Stimulated activated CD4-positive, alpha-beta T cell treated with anti-CD3 and anti-CD28 coated beads, Interleukin-2, amount 100 ng/mL, for 48 hours (primary cell): ENCODE data around the gene FAM219B.
A peak's percentile ranks its signal among the peaks of the same experiment; 100 is the strongest.
"Not testable (repeated sequence)": the region's sequence is repeated elsewhere in the genome, so short reads cannot be mapped to it uniquely, and the experiment has no call there.

ENCODE experiments used
- DNase-seq, 2 donors: peaks; one replicate each; pipeline ENCODE4 v3.0.0-alpha.2; 2020

The FAM219B gene

DNA sequence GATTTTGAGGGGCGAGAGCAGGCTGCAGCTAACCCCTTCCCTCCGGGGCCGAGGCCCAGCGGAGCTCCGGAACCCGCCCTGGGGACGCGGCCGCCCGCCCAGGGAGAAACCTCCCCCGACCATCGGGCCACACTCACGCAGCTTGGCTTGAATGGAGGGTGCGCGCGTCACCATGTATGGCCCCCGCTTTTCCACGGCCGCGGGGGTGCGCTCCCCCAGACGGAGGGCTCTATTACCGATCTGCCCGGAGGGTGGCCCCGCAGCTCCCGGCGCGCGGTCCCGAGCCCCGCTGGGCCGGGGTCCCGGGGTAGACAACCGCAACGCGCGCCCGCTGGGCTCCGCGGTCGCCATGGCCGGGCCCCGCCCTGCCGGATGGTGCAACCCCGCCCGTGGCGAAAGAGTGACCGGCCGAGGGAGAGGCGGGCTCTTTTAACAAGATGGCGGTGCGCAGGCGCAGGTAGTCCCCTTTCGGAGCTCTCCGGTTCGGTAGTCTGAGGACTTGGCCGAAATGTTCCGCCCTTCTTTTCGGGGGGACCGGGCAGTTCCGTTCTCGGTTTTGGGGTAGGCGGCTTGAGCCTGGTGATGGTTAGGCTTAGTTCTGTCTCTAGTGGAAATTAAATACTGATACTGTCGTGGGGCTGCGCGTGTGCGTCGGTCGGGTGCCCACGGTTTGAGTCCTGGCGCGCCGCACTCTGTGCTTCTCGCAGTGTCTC, at the start of gene FAM219B:
TSS of gene FAM219B (minus strand) at position 402 of the 713 bp plus-strand sequence. CDS start at position 351, 51 bp downstream.
- DNase-seq: peak; percentile 72 to 74

GRCh38 chr15:74955796-74956647, 49.4 kb upstream of the FAM219B start:
- peak; percentile 61 to 73 for DNase-seq

- no peak for DNase-seq
Measured at GRCh38 chr15:74955017-74955416, 48.4 kb upstream of the FAM219B start.

GRCh38 chr15:74954515-74954914, 47.9 kb upstream of the FAM219B start:
- no peak for DNase-seq

GRCh38 chr15:74951006-74951405, 44.4 kb upstream of the FAM219B start:
- DNase-seq: no peak

DNA sequence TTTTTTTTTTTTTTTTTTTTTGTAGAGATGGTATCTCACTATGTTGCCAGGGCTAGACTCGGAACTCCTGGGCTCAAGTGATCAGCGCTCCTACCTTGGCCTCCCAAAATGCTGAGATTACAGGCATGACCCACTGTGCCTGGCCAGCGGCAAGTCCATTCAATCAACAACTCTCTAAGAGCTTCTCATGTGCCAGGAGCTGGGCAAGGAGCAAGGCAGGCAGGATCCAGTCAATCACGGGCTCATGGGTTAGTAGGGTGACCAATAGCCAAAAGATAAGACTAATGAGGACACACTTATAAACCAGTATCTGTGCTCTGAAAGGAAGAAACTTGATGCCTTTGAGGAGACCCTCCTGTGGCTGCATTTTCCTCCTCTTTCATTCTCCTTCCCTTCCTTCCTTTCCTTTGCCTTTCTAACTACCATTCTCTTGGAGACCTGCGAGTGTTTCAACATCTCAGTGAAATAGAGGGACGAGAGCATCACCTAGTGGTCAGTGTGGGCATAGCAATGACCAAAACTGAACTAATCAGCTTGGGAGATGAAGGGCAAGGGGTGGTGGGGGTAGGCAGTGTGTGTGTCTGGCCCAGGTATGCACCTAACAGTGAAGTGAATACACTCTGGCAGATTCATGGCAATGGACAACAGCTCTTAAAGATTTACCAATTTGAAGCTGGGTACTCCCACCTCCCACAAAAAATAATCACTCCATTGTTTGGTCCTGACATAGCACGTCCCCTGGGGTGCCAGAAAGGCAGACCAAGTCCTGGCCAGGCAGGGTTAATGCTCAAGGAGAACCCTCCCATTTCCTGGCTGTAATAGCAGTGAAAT, 43.6 kb upstream of the FAM219B start:
- DNase-seq: peak; percentile 77 to 83

GRCh38 chr15:74937590-74938371, 31.1 kb upstream of the FAM219B start, which contains the start of gene COX5A:
TSS of gene COX5A (minus strand) at chr15:74938073. CDS start at chr15:74938014, 59 bp downstream.
- peak; percentile 85 to 90 for DNase-seq

DNA sequence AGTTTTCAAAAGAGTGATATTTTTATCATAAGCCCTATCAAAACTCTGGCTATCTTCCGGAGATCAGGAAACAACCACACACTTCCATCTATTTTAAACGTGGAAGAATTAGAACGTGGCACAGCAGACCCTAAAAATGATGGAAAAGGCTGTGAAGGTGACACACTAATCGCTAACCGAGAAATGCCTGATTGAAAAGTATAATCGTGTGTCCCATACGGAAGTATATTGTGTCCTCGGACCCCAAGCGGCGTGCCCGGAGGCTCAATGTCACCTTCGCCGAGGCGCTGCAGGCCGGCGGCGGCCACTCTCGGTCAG, 30.6 kb upstream of the FAM219B start:
- DNase-seq: no peak

- not testable (repeated sequence) for DNase-seq
Measured at GRCh38 chr15:74935193-74935592, 28.5 kb upstream of the FAM219B start.

DNA sequence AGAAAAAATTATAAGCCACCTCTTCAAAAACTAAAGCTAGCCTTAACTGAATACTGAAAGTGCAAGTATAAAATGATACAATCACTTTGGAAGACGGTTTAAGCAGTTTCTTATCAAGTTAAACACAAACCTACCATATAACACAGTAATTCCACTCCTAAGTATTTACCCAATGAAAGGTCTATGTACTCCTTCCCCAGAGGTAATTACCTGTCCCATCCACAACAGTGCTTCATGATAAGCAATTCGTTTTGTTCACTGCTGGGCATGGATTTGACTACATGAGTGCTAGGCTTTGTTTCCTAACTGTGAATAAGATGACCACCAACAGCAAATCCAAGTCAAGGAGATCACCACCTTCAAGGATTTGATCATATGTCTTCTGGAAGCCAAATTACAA, 26.9 kb upstream of the FAM219B start:
- no peak for DNase-seq

DNA sequence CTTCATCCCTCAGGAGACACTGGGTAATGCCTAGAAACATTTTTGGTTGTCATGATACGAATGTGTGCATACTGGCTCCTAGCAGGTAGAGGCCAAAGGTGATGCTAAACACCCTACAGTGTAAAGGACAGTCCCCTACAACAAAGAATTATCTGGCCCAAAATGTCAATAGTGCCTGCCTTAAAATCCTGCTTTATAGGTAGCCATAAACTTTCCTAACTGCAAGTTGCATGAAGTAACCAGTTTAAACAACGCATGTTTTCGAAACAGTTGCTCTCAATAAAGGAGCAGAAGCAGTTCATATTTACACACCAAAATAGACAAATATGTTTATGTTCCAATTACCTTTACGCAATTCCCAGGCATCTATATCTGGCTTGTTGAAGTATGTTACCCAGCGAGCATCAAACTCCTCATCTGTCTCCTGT, 22.1 kb upstream of the FAM219B start:
- no peak for DNase-seq

DNA sequence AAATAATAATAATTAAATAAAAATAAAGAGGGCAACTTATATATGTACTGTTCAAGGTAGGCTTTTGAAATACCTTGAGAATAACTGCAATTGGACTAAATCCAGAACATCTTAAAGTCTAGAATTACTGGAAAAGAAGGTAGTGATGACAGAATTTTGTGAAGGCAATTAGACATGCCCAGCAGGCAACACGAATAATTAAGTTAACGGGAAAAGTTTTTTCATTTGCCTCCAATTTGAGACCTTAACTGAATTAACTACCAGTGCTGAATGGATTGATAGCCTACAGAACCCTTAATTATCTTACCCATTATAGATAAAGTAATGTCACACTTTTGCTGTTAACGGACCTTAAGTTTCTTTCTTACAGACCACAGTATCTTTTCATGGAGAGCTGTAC, 17.9 kb upstream of the FAM219B start:
- DNase-seq: no peak

DNA sequence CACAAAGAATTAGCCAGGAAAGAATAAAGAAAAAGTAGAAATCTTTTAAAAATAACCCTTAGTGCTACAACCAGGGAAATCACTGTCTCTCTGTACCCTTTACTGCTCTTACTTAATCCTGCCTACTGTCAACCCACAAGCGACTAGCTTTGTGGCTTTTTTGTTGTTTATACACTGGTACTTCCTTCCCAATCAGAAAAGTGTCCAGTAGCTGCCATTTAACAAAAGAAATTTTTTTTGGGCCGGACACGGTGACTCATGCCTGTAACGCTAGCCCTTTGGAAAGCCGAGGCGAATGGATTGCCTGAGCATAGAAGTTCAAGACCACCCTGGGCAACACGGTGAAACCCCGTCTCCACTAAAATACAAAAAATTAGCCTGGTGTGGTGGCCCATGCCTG, 13.8 kb upstream of the FAM219B start:
- DNase-seq: no peak

DNA sequence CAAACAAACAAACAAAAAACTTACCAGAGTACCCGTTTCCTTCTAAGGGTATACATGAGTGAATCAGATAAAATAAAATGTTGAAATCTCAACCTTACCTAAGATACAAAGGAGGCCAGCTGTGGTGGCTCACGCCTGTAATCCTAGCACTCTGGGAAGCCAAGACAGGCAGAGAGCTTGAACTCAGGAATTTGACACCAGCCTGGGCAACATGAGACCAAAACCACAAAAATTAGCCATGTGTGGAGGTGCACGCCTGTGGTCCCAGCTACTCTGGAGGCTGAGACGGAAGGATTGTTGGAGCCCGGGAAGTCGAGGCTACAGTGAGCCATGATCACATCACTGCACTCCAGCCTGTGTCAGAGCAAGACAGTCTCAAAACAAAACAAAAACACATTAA, 11.0 kb upstream of the FAM219B start:
- DNase-seq: no peak

DNA sequence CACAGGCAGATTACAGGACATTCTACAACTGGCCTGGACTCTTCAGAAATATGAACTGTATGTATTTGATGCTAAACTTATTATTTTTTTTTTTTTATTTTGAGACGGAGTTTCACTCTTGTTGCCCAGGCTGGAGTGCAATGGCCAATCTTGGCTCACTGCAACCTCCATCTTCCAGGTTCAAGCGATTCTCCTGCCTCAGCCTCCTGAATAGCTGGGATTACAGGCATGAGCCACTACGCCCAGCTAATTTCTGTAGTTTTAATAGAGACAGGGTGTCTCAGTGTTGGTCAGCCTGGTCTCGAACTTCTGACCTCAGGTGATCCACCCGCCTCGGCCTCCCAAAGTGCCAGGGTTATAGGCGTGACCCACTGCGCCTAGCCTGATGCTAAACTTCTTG, 7.1 kb upstream of the FAM219B start:
- not testable (repeated sequence) for DNase-seq

DNA sequence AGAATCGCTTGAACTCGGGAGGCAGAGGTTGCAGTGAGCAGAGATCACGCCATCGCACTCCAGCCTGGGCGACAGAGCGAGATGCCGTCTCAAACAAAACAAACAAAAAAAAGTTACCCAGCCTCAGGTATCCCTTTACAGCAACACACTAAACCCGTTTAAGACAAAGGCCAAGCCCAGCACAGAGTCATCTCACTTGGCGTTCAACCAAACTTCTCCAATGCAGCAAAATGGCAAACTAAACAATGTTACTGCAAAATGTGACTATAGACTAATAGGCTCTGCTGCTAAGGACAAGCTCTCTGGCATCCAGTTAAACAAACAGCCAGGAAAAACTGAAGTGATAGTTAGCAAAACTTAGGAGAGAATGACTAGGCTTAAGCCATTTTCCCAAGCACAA, 6.4 kb upstream of the FAM219B start:
- DNase-seq: no peak

GRCh38 chr15:74908635-74909034, 2.0 kb upstream of the FAM219B start:
- DNase-seq: no peak

DNA sequence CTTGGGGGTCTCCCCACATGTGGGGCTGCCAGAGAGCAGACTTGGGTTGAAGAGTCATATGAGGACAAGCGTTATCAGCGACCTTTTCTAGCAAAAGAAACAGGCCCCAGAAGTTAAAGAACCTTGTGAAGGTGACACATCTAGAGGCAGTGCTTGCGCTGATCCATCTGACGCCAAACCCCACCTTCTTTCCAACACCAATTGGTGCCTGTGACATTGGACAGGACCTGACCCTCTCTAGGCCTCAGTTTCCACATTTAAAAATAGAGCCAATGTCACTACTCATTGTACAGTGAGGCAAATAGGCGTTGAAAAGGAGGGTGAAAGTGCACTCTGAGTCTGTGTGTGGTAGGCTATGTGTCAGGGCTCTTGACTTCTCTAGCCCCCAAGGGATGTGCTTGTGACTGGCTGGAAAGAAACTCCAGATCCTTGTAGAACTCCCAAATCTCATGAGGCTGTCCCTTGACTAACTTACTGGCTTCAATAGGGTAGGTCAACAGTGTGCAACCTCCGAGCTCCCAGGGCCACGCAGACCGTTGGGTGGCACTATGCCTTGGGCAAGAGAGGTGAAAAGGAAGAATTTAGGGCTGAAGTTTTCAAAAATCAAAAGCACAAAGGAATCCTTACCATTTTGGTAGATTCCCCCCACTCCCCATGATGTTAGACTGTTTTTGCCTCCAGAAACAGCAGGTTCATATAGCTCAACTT, 666 bp upstream of the FAM219B start:
- no peak for DNase-seq

- peak in 1 of 2 donors; percentile 29 for DNase-seq
Measured at GRCh38 chr15:74906067-74906449, 593 bp downstream of the FAM219B start.

DNA sequence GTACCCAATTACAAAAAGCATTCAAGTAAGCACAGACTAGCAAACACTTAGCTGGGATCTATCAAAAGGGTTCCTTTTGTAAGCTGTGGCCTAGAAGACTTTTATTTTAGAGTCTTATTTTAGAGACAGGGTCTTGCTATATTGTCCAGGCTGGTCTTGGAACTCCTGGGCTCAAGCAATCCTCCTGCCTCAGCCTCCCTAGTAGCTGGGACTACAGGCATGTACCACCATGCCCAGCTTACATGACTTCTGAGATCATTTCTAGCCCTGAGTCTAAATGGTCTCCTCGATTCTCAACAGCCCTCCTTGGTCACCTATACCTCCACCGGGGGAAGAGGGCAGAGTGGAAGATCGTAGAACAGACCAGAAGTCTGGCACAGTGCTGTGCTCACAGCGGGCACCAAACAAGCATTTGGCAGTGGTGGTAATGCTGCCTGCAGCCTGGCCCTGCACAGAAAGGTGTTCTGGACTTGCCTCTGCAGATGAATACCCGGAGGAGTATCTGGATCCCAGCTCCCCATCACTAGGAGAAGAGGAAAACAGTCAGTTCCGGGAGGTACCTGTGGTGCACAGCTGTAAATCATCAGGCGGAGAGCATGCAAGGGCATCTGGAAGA, 2.4 kb downstream of the FAM219B start:
- no peak for DNase-seq

GRCh38 chr15:74903676-74904075, 3.0 kb downstream of the FAM219B start:
- no peak for DNase-seq
